ENCODE results near the gene MTUS2.

DNA sequence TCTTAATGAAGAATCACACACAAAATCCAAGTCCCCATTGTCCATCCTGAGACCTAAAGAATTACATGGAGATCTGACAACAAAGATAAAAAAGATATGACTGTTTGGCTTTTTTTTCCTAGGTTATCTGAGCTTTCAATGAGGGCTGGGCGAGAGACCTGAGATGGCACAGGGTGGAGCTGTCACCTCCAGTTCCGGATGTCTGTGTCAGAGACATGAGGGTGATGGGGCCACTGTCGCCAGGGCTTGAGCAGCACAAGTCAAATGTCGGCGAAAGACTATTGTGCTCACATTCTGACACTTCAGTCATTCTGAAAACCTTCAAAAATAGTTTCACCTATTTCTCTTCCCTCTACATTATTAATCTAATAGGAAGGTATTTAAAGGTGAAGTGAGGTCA lies 709.6 kb downstream of the MTUS2 start:
- TF ChIP-seq, protein P1, sequence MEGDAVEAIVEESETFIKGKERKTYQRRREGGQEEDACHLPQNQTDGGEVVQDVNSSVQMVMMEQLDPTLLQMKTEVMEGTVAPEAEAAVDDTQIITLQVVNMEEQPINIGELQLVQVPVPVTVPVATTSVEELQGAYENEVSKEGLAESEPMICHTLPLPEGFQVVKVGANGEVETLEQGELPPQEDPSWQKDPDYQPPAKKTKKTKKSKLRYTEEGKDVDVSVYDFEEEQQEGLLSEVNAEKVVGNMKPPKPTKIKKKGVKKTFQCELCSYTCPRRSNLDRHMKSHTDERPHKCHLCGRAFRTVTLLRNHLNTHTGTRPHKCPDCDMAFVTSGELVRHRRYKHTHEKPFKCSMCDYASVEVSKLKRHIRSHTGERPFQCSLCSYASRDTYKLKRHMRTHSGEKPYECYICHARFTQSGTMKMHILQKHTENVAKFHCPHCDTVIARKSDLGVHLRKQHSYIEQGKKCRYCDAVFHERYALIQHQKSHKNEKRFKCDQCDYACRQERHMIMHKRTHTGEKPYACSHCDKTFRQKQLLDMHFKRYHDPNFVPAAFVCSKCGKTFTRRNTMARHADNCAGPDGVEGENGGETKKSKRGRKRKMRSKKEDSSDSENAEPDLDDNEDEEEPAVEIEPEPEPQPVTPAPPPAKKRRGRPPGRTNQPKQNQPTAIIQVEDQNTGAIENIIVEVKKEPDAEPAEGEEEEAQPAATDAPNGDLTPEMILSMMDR (IDR thresholded peaks at IDR 0.05; ENCODE audit: borderline replicate concordance, extremely low read depth, low read length, poor library complexity, severe bottlenecking): no peak
- no peak for TF ChIP-seq EZH2 (IDR thresholded peaks at IDR 0.05; ENCODE audit: borderline replicate concordance, low read depth, low read length, severe bottlenecking)

Data from DND-41 (cell line).